WERI-Rb-1 (cell line): ENCODE results near the gene C3orf49.

Experiments used
- DNase-seq: peaks from one replicate; pipeline ENCODE4 v3.0.0-alpha.2; 2020
- H3K27ac ChIP-seq: fragments of 250-450 bp; sonication (Bioruptor Pico); 2 replicates; pipeline ENCODE4 v1.5.1; 2020; ENCODE audit warnings: mild to moderate bottlenecking, moderate library complexity
- H3K27me3 ChIP-seq: fragments of 250-450 bp; sonication (Bioruptor Pico); 2 replicates; pipeline ENCODE4 v1.5.1; 2021; ENCODE audit warnings: mild to moderate bottlenecking, low read depth, moderate library complexity; ENCODE audit not compliant: insufficient read depth, severe bottlenecking
- H3K36me3 ChIP-seq: fragments of 250-450 bp; sonication (Bioruptor Pico); 2 replicates; pipeline ENCODE4 v1.5.1; 2020; ENCODE audit warnings: mild to moderate bottlenecking, moderate library complexity
- H3K4me3 ChIP-seq: 2 replicates; pipeline ENCODE4 v1.5.1; 2011; ENCODE audit warnings: low read depth, mild to moderate bottlenecking, control low read depth, low read length
- H3K9me3 ChIP-seq: fragments of 250-450 bp; sonication (Bioruptor Pico); 2 replicates; pipeline ENCODE4 v1.5.1; 2021; ENCODE audit warnings: mild to moderate bottlenecking, moderate library complexity; ENCODE audit not compliant: severe bottlenecking
- CTCF ChIP-seq: IDR thresholded peaks from 2 replicates; pipeline ENCODE4 v1.5.1; 2011; ENCODE audit warnings: low read depth, mild to moderate bottlenecking, control low read depth, inconsistent platforms, low read length

Gene C3orf49

GRCh38 chr3:63841704-63842103, 22.6 kb downstream of the C3orf49 start:
- Histone ChIP-seq H3K9me3 (no peaks in the 10 kb centered on the region), H3K27ac (no peak overlapping the region), H3K4me3 (no peak overlapping the region), H3K36me3 (no peaks in the 10 kb centered on the region), H3K27me3 (no peaks in the 10 kb centered on the region)
- TF ChIP-seq CTCF, result no peak
- no peak for DNase-seq

- no peak for DNase-seq
- Histone ChIP-seq H3K27ac (no peak overlapping the region), H3K27me3 (no peaks in the 10 kb centered on the region), H3K9me3 (no peaks in the 10 kb centered on the region), H3K4me3 (no peak overlapping the region), H3K36me3 (no peaks in the 10 kb centered on the region)
- no peak for TF ChIP-seq CTCF
These were observed 23.0 kb downstream of the C3orf49 start for GRCh38 chr3:63842127-63842526.

- no peak for DNase-seq
These were observed 26.1 kb downstream of the C3orf49 start for GRCh38 chr3:63845215-63845614.

DNA sequence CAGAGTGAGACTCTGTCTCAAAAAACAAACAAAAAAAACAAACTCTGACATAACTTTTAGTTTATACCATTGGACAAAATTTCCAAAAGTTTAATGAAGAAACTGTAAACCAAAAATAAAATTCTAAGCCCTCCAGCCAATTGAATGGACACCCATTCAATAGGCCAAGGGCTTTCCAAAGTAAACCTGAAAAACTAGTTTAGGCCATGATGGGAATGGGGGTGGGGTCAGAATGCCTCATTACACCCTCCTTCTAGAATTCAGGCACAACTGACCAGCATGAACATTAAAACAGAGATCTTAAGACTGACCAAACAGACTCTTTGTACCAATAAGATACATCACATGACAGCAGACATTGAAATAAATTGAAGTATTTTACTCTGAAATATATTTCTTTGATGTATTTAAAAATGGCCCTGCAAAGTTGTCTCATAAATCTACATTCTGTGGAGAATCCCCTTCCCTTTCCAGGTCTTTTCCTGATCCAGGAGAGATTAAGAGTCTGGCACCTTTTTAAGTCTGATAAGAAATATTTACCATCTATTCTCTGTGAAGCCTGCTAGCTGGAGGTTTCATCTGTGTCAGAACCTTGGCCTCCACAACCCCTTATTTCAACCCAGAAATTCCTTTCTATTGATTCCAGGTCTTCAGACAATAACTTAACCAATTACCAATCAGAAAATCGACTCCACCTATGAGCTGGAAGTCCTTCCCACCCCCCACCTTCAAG, 28.8 kb downstream of the C3orf49 start:
- Histone ChIP-seq H3K4me3 (no peak overlapping the region), H3K36me3 (no peaks in the 10 kb centered on the region), H3K27ac (no peak overlapping the region), H3K9me3 (no peaks in the 10 kb centered on the region), H3K27me3 (no peaks in the 10 kb centered on the region)
- DNase-seq, result no peak
- TF ChIP-seq CTCF, result no peak

More at GRCh38 chr3:63845215-63845614, 26.1 kb downstream of the C3orf49 start:
- no peak overlapping the region for H3K27ac ChIP-seq
- no peaks in the 10 kb centered on the region for H3K9me3 ChIP-seq
- H3K27me3 ChIP-seq, result no peaks in the 10 kb centered on the region
- no peak for TF ChIP-seq CTCF
- no peak overlapping the region for H3K4me3 ChIP-seq
- no peaks in the 10 kb centered on the region for H3K36me3 ChIP-seq

GRCh38 chr3:63849175-63849574, 30.1 kb downstream of the C3orf49 start:
- no peak for DNase-seq
- no peak overlapping the region for H3K4me3 ChIP-seq
- no peaks in the 10 kb centered on the region for H3K27me3 ChIP-seq
- TF ChIP-seq CTCF, result no peak
- no peaks in the 10 kb centered on the region for H3K9me3 ChIP-seq
- H3K36me3 ChIP-seq, result no peaks in the 10 kb centered on the region; the same call in 1 of the 2 replicates
- no peak overlapping the region for H3K27ac ChIP-seq

DNA sequence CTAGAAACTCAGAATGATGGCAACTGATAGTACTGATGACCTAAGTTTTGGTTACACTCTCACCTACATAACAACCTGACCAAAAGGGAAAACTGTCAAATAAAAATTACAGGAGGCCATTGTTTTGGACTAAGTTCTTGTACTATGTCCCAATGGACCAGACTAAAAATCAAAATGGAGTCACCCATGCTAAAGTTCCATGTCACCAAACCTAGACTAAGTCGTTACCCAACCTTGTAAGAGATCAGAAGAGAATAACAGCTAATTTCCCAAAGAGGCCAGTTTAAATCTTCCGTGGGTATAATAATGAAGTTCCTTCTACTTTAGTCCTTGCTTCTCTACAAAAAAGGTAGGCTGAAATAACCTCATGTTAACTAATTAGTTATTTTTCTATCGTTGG, 32.2 kb downstream of the C3orf49 start:
- TF ChIP-seq CTCF, result no peak
- H3K9me3 ChIP-seq, result no peaks in the 10 kb centered on the region
- no peak for DNase-seq
- H3K4me3 ChIP-seq, result no peak overlapping the region
- no peaks in the 10 kb centered on the region; the same call in 1 of the 2 replicates for H3K36me3 ChIP-seq
- no peaks in the 10 kb centered on the region for H3K27me3 ChIP-seq
- no peak overlapping the region for H3K27ac ChIP-seq
